Measurements from ENCODE around the gene CCNYL1. TPM values are rescaled to one million over a fixed set of nuclear protein-coding genes. Genes with fewer than 3 reads are reported as not detected.

The CCNYL1 gene
- total RNA-seq, 1 donor from 2014 or later, result 11.9 TPM

GRCh38 chr2:207784898-207785297 is 73.5 kb downstream of the CCNYL1 start:
- H3K4me3 Mint-ChIP-seq, result no peak overlapping the region
- H3K9me3 Mint-ChIP-seq, result no peaks in the 10 kb centered on the region
- no peak for DNase-seq (ENCODE audit: low spot score in 2 of 2, unreplicated experiment in 2 of 2)
- no peaks in the 10 kb centered on the region for H3K27me3 Mint-ChIP-seq (ENCODE audit: low read depth)
- H3K27ac Mint-ChIP-seq, result no peak overlapping the region
- H3K4me1 Mint-ChIP-seq, result peaks cover 17% of the 10 kb centered on the region
- no peaks in the 10 kb centered on the region for H3K36me3 Mint-ChIP-seq
- TF ChIP-seq CTCF (IDR thresholded peaks at IDR 0.05; ENCODE audit: unreplicated experiment), result no peak

- Mint-ChIP-seq H3K27me3 (ENCODE audit: low read depth) (no peaks in the 10 kb centered on the region), H3K4me3 (no peak overlapping the region), H3K27ac (no peak overlapping the region)
Observed at GRCh38 chr2:207787017-207787416, 75.6 kb downstream of the CCNYL1 start.

GRCh38 chr2:207787800-207788199 is 76.4 kb downstream of the CCNYL1 start:
- H3K27me3 Mint-ChIP-seq (ENCODE audit: low read depth), result no peaks in the 10 kb centered on the region
- H3K4me3 Mint-ChIP-seq, result no peak overlapping the region
- DNase-seq (ENCODE audit: low spot score in 2 of 2, unreplicated experiment in 2 of 2), result no peak
- H3K27ac Mint-ChIP-seq, result no peak overlapping the region
- H3K36me3 Mint-ChIP-seq, result no peaks in the 10 kb centered on the region
- no peak for TF ChIP-seq CTCF (IDR thresholded peaks at IDR 0.05; ENCODE audit: unreplicated experiment)
- H3K4me1 Mint-ChIP-seq, result peaks cover 8% of the 10 kb centered on the region
- H3K9me3 Mint-ChIP-seq, result no peaks in the 10 kb centered on the region

More at GRCh38 chr2:207787017-207787416, 75.6 kb downstream of the CCNYL1 start:
- Mint-ChIP-seq H3K4me1 (peaks cover 13% of the 10 kb centered on the region), H3K9me3 (no peaks in the 10 kb centered on the region), H3K36me3 (no peaks in the 10 kb centered on the region)
- TF ChIP-seq CTCF (IDR thresholded peaks at IDR 0.05; ENCODE audit: unreplicated experiment), result no peak
- DNase-seq (ENCODE audit: low spot score in 2 of 2, unreplicated experiment in 2 of 2), result no peak

GRCh38 chr2:207790898-207791297 is 79.5 kb downstream of the CCNYL1 start:
- no peaks in the 10 kb centered on the region for H3K4me1 Mint-ChIP-seq
- DNase-seq (ENCODE audit: low spot score in 2 of 2, unreplicated experiment in 2 of 2), result no peak
- no peak overlapping the region for H3K4me3 Mint-ChIP-seq
- no peaks in the 10 kb centered on the region for H3K9me3 Mint-ChIP-seq
- no peak overlapping the region for H3K27ac Mint-ChIP-seq
- TF ChIP-seq CTCF (IDR thresholded peaks at IDR 0.05; ENCODE audit: unreplicated experiment), result no peak
- H3K36me3 Mint-ChIP-seq, result no peaks in the 10 kb centered on the region
- no peaks in the 10 kb centered on the region for H3K27me3 Mint-ChIP-seq (ENCODE audit: low read depth)

- no peaks in the 10 kb centered on the region for H3K36me3 Mint-ChIP-seq
- no peak overlapping the region for H3K27ac Mint-ChIP-seq
- H3K4me3 Mint-ChIP-seq, result no peak overlapping the region
- no peaks in the 10 kb centered on the region for H3K9me3 Mint-ChIP-seq
- no peak for DNase-seq (ENCODE audit: low spot score in 2 of 2, unreplicated experiment in 2 of 2)
- TF ChIP-seq CTCF (IDR thresholded peaks at IDR 0.05; ENCODE audit: unreplicated experiment), result no peak
- H3K4me1 Mint-ChIP-seq, result peaks cover 4% of the 10 kb centered on the region
- no peaks in the 10 kb centered on the region for H3K27me3 Mint-ChIP-seq (ENCODE audit: low read depth)
Observed at GRCh38 chr2:207791579-207792243, 80.3 kb downstream of the CCNYL1 start.

Measured in mesothelial cell of epicardium (in vitro differentiated cells).